GM21423 (cell line): ENCODE data around the gene ADGRL3.

Source experiments
- ATAC-seq: cut with Tn5 transposase; IDR thresholded peaks from one replicate; pipeline ENCODE4 v1.9.1; 2021; ENCODE audit warnings: mild to moderate bottlenecking, moderate library complexity; ENCODE audit not compliant: unreplicated experiment

The ADGRL3 gene

GRCh38 chr4:61407642-61408618, 207.8 kb downstream of the ADGRL3 start:
- no peak for ATAC-seq

- ATAC-seq = no peak
These were observed 208.7 kb downstream of the ADGRL3 start for GRCh38 chr4:61408861-61409260.

GRCh38 chr4:61411241-61411640, 211.1 kb downstream of the ADGRL3 start:
- ATAC-seq = no peak

GRCh38 chr4:61425315-61425714, 225.2 kb downstream of the ADGRL3 start:
- no peak for ATAC-seq

GRCh38 chr4:61426229-61426628, 226.1 kb downstream of the ADGRL3 start:
- no peak for ATAC-seq

- no peak for ATAC-seq
These were observed 227.1 kb downstream of the ADGRL3 start for GRCh38 chr4:61427099-61427817.

- ATAC-seq = no peak
These were observed 227.8 kb downstream of the ADGRL3 start for GRCh38 chr4:61427818-61428495.

- no peak for ATAC-seq
These were observed 228.8 kb downstream of the ADGRL3 start for GRCh38 chr4:61428950-61429349.

GRCh38 chr4:61431131-61431530, 231.0 kb downstream of the ADGRL3 start:
- ATAC-seq = no peak

- ATAC-seq = no peak
These were observed 237.8 kb downstream of the ADGRL3 start for GRCh38 chr4:61437923-61438322.

GRCh38 chr4:61440321-61440720, 240.2 kb downstream of the ADGRL3 start:
- ATAC-seq = no peak

- ATAC-seq = no peak
These were observed 242.8 kb downstream of the ADGRL3 start for GRCh38 chr4:61442936-61443335.

GRCh38 chr4:61443813-61444510, 243.8 kb downstream of the ADGRL3 start:
- no peak for ATAC-seq

- no peak for ATAC-seq
These were observed 245.4 kb downstream of the ADGRL3 start for GRCh38 chr4:61445374-61446063.

GRCh38 chr4:61446941-61447340, 246.8 kb downstream of the ADGRL3 start:
- ATAC-seq = no peak

- no peak for ATAC-seq
These were observed 247.8 kb downstream of the ADGRL3 start for GRCh38 chr4:61447918-61448317.

GRCh38 chr4:61451935-61452334, 251.8 kb downstream of the ADGRL3 start:
- ATAC-seq = no peak

GRCh38 chr4:61461956-61462355, 261.8 kb downstream of the ADGRL3 start:
- ATAC-seq = no peak

GRCh38 chr4:61462451-61463326, 262.6 kb downstream of the ADGRL3 start:
- no peak for ATAC-seq
